ENCODE results near the gene RNASEH1.

RNASEH1 gene

GRCh38 chr2:3565117-3565516, 7.0 kb upstream of the RNASEH1 start:
- DNase-seq (ENCODE audit: extremely low spot score, insufficient read length, low read depth) (no peak), FAIRE-seq (no peak)

GRCh38 chr2:3563521-3563976, 5.4 kb upstream of the RNASEH1 start:
- DNase-seq (ENCODE audit: extremely low spot score, insufficient read length, low read depth) (no peak), FAIRE-seq (peak; percentile 86)

DNA sequence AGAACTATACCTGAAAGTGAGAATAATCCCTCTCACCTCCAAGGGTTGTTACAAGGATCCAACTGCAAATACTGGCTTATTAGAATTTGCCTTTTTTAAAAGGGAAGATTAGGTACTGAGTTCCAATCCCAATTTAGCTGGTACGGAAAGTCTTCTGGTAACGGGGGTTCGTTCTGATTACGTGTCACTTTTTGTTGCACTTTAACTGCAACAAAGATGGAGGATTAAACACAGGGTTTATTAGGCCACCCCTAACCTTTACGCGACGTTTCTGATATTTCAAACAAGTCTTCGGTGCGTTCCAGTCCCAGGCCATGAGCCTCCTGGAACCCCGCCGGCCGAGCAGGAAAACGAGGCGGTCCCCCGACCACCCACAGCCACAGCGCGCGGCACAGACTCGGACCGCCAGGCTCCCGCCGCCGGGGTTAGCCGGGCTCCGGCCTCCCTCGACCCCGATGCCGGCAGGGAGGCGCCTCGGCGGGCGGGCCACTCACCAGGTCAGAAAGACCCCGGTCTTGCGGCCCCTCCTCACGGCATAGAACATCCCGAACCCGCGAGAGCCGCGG, 411 bp downstream of the RNASEH1 start:
- DNase-seq (ENCODE audit: extremely low spot score, insufficient read length, low read depth) (no peak), FAIRE-seq (peak; percentile 62)

DNA sequence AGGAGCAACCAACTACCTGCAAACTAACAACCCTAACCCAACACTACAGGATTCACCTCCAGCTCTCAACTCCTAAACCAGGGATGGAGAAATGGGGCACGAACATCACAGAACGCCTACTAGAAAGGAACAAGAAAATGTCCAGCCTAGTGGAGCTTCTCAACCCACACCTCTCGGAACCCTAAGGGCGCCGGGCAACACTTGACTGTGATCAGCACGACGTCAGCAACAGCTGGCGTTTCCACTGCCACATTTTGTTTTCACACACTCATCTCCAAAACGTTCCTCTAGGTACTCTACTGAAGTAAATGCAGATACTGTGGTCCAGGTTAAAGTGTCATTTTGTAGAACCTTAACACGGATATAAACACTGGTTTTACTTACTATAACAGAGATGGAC, 4.2 kb downstream of the RNASEH1 start:
- no peak for FAIRE-seq
- DNase-seq (ENCODE audit: extremely low spot score, insufficient read length, low read depth) = no peak

- FAIRE-seq (no peak), DNase-seq (ENCODE audit: extremely low spot score, insufficient read length, low read depth) (no peak)
Observed at GRCh38 chr2:3547915-3548314, 10.2 kb downstream of the RNASEH1 start.

- FAIRE-seq = no peak
Observed at GRCh38 chr2:3545788-3546478, 12.2 kb downstream of the RNASEH1 start.

GRCh38 chr2:3543023-3543683, 15.0 kb downstream of the RNASEH1 start:
- FAIRE-seq = no peak
- DNase-seq (ENCODE audit: extremely low spot score, insufficient read length, low read depth) = no peak

More at GRCh38 chr2:3545788-3546478, 12.2 kb downstream of the RNASEH1 start:
- no peak for DNase-seq (ENCODE audit: extremely low spot score, insufficient read length, low read depth)

GRCh38 chr2:3542107-3542506, 16.0 kb downstream of the RNASEH1 start:
- DNase-seq (ENCODE audit: extremely low spot score, insufficient read length, low read depth) (no peak), FAIRE-seq (no peak)

- DNase-seq (ENCODE audit: extremely low spot score, insufficient read length, low read depth) (no peak), FAIRE-seq (no peak)
Observed at GRCh38 chr2:3539836-3540235, 18.3 kb downstream of the RNASEH1 start.

DNA sequence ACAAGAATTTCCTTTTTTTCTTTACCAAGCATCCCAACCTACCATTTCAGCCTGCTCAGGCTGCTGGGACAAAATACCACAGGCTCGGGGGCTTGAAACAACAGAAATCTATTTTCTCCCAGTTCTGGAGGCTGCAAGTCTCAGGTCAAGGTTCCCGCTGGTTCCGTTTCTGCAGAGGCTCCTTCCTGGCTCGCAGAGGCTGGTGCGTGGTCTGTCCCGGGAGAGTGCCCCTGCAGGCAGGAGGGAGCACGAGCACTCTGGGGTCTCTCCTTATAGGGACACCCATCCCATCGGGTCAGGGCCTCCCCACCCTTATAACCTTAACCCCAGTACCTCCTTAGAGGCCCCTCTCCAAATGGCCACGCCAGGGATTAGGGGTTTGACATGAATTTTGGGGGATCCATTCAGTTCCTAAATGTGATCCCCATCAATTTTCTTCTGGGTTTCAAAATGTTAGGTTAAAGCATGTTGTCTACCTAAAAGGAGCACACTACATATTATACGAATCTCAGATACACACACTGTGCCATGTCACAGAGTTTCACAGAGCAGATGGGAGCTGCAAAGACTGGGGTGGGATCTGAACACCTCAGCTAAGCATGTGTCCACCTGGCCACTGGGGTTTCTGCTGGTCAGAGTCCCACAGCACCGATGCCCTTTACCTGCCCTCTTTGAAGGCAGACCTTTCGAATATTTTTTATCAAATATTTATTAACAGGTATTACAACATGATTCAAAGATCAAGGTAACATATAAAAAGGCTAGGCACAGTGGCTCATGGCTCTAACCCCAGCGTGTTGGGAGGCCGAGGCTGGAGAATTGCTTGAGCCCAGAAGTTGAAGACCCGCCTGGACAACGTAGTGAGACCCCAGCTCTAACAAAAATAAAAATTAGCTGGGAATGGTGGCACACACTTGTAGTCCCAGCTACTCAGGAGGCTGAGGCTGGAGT, 21.2 kb downstream of the RNASEH1 start:
- FAIRE-seq (no peak), DNase-seq (ENCODE audit: extremely low spot score, insufficient read length, low read depth) (no peak)

- DNase-seq (ENCODE audit: extremely low spot score, insufficient read length, low read depth) = no peak
- no peak for FAIRE-seq
Observed at GRCh38 chr2:3535794-3536681, 22.1 kb downstream of the RNASEH1 start.

GRCh38 chr2:3535467-3535793, 22.7 kb downstream of the RNASEH1 start:
- DNase-seq (ENCODE audit: extremely low spot score, insufficient read length, low read depth) = no peak
- no peak for FAIRE-seq

DNA sequence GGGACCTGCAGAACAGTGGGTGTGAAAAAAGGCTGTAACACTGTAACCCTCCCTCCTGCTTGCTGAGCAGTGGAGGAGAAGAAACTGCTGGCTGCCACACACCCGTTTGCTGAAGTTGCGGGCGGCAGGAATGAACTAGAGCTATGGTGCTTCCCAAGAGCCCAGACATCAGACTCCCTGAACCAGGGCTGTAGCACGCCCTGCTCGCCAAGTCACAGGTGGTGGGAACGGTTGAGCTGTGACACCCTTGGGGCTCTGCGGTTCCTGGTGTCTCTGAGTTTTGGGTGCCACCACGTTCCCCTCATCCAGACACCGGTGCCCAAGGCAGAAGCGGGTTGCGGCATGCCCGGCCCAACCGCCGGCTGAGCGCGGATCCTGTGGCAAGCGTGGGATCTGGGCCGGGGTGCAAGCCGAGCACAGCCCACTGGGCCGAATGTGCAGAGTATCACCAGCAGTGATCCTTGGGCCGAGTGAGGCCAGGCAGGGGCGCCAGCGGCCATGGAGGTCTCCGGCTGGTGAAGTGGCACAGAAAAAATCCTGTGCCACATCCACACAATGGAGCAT, 23.8 kb downstream of the RNASEH1 start:
- DNase-seq (ENCODE audit: extremely low spot score, insufficient read length, low read depth) (no peak), FAIRE-seq (no peak)

DNA sequence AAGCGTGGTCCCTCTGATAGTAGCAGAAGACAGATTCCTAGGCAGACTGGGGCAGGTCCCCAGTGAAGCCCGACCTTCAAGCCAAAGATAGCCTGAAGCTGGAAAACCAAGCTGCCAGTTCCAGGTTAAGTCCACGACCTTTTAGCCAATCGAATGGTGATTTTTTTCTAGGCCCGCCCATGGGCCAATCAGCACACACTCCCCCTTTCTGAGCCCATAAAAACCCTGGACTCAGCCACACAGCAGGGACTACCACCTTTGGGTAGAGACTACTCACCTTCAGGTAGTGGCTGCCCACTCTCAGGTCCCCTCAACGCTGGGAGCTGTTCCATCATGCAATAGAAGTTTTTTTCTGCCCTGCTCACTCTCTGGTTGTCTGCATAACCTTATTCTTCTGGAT, 24.3 kb downstream of the RNASEH1 start:
- DNase-seq (ENCODE audit: extremely low spot score, insufficient read length, low read depth) = no peak
- no peak for FAIRE-seq

DNA sequence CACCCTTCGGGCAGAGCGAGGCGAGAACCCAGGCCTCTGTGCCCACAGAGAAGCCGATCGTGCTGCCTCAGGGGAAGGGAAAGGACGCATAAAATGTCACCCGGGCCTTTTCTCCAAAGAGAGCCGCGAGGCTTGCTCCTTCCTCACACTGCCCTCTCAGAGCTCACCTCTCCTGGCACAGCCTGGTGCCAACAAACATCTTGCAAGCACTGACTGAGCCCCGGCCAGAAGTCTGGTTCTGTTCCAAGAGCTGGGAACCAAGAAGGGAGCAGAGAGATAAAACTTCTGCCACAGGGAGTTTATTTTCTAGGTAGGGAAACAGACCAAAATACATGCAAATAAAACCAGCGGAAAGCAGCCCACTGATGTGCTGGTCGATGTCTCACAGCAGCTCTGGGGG, 25.2 kb downstream of the RNASEH1 start:
- no peak for FAIRE-seq
- no peak for DNase-seq (ENCODE audit: extremely low spot score, insufficient read length, low read depth)

GRCh38 chr2:3529316-3530025, 28.7 kb downstream of the RNASEH1 start:
- DNase-seq (ENCODE audit: extremely low spot score, insufficient read length, low read depth) (no peak), FAIRE-seq (no peak)

DNA sequence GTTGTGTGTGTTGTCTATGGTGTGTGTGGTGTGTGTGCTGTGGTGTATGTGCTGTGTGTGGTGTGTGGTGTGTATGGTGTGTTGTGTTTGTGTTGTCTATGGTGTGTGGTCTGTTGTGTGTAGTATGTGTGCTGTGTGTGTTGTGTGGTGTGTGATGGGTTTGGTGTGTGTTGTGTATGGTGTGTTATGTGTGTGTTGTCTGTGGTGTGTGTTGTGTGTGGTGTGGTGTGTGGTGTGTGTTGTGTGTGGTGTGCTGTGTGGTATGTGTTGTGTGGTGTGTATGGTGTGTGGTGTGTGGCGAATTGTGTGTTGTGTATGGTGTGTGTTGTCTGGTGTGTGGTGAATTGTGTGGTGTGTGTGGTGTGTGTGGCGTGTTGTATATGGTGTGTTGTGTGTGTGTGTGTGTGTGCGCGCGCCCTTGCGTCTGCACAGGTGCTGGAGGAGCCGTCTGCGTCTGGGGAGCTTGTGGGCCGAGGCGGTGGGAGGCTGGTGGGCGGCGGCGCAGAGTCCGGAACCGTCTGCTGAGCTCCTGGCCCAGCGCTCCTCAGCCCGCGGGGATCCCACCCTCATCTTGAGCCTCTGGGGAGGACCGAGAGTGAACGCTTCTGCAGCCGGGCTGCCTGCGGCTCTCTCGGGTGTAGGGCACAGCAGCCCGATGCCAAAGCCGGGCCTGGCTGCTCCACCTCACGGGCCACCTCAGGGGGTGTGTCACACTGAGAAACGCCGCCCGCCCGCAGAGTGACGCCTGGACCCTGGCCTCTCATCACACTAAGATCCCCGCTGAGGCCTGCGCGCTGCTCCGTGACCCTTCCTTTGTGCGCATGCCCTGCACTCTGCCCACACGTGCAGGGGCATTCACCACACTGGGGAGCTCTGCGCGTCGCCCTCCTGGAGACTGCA, 30.0 kb downstream of the RNASEH1 start:
- DNase-seq (ENCODE audit: extremely low spot score, insufficient read length, low read depth) (no peak), FAIRE-seq (no peak)

GRCh38 chr2:3526871-3527270, 31.3 kb downstream of the RNASEH1 start:
- DNase-seq (ENCODE audit: extremely low spot score, insufficient read length, low read depth) = no peak
- no peak for FAIRE-seq

All from GM18507 (cell line).